SU-DHL-6 (cell line): ENCODE results near the gene JMJD7.

ENCODE experiments used
- EZH2phosphoT487 ChIP-seq: fragments of 200-600 bp; sonication (generic), shearing (Covaris generic); conservative IDR thresholded peaks from 2 replicates; pipeline ENCODE4 v1.6.1; 2018; ENCODE audit warnings: mild to moderate bottlenecking, antibody characterized with exemption, low read length, moderate library complexity, mixed read lengths
- TF ChIP-seq, protein P1 (sequence below): fragments of 200-600 bp; sonication (generic); IDR thresholded peaks from one replicate; pipeline ENCODE4 v1.5.1; 2017; ENCODE audit warnings: antibody characterized with exemption, mild to moderate bottlenecking, low read length, moderate library complexity; ENCODE audit not compliant: insufficient read depth, poor library complexity, severe bottlenecking

DNA sequence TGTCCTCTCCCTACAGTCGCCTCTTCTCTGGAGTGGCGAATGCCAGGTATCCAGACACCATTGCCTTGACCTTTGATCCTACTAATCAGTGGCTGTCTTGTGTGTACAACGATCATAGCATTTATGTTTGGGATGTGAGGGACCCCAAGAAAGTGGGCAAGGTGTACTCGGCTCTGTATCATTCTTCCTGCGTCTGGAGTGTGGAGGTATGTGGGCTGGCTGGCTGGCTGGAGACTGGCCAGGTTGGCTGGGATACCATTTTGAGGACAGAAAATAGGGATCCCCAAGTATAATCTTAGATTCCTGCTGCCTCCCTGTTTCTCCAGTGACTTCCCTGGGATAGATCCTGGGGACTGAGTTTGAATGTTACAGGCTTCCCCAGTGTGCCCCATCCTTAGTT is 13.4 kb upstream of the JMJD7 start:
- TF ChIP-seq, protein P1, sequence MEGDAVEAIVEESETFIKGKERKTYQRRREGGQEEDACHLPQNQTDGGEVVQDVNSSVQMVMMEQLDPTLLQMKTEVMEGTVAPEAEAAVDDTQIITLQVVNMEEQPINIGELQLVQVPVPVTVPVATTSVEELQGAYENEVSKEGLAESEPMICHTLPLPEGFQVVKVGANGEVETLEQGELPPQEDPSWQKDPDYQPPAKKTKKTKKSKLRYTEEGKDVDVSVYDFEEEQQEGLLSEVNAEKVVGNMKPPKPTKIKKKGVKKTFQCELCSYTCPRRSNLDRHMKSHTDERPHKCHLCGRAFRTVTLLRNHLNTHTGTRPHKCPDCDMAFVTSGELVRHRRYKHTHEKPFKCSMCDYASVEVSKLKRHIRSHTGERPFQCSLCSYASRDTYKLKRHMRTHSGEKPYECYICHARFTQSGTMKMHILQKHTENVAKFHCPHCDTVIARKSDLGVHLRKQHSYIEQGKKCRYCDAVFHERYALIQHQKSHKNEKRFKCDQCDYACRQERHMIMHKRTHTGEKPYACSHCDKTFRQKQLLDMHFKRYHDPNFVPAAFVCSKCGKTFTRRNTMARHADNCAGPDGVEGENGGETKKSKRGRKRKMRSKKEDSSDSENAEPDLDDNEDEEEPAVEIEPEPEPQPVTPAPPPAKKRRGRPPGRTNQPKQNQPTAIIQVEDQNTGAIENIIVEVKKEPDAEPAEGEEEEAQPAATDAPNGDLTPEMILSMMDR = no peak
- no peak for TF ChIP-seq EZH2phosphoT487
